HG03342 (cell line): ENCODE data around the gene PLCB1.
"Not testable (repeated sequence)": the region's sequence is repeated elsewhere in the genome, so short reads cannot be mapped to it uniquely, and the experiment has no call there.

Experiments used
- ATAC-seq: cut with Tn5 transposase; IDR thresholded peaks from one replicate; pipeline ENCODE4 v1.9.1; 2021; ENCODE audit warnings: mild to moderate bottlenecking, moderate library complexity; ENCODE audit not compliant: unreplicated experiment

The PLCB1 gene

GRCh38 chr20:8131598-8132483, at the start of gene PLCB1:
Gene PLCB1 (plus strand): TSS chr20:8132266. CDS start chr20:8132652, 386 bp downstream.
- ATAC-seq: peak; percentile 79

GRCh38 chr20:8082989-8083388, 49.1 kb upstream of the PLCB1 start:
- ATAC-seq: no peak

GRCh38 chr20:8089668-8090067, 42.4 kb upstream of the PLCB1 start:
- no peak for ATAC-seq

GRCh38 chr20:8094415-8094818, 37.6 kb upstream of the PLCB1 start:
- no peak for ATAC-seq

- ATAC-seq: no peak
Measured at GRCh38 chr20:8094850-8095249, 37.2 kb upstream of the PLCB1 start.

GRCh38 chr20:8095648-8096572, 36.2 kb upstream of the PLCB1 start:
- ATAC-seq: no peak

GRCh38 chr20:8097307-8097706, 34.8 kb upstream of the PLCB1 start:
- no peak for ATAC-seq

- no peak for ATAC-seq
Measured at GRCh38 chr20:8104252-8104651, 27.8 kb upstream of the PLCB1 start.

- ATAC-seq: not testable (repeated sequence)
Measured at GRCh38 chr20:8114612-8115011, 17.5 kb upstream of the PLCB1 start.

- ATAC-seq: no peak
Measured at GRCh38 chr20:8115436-8115835, 16.6 kb upstream of the PLCB1 start.

- no peak for ATAC-seq
Measured at GRCh38 chr20:8116067-8116811, 15.8 kb upstream of the PLCB1 start.

GRCh38 chr20:8117636-8118035, 14.4 kb upstream of the PLCB1 start:
- ATAC-seq: no peak

- ATAC-seq: no peak
Measured at GRCh38 chr20:8118039-8118438, 14.0 kb upstream of the PLCB1 start.

GRCh38 chr20:8118760-8119159, 13.3 kb upstream of the PLCB1 start:
- ATAC-seq: no peak

GRCh38 chr20:8121666-8122065, 10.4 kb upstream of the PLCB1 start:
- ATAC-seq: no peak

GRCh38 chr20:8124639-8125038, 7.4 kb upstream of the PLCB1 start:
- no peak for ATAC-seq

GRCh38 chr20:8126181-8126580, 5.9 kb upstream of the PLCB1 start:
- ATAC-seq: no peak

- no peak for ATAC-seq
Measured at GRCh38 chr20:8126841-8127378, 5.2 kb upstream of the PLCB1 start.

GRCh38 chr20:8127553-8128255, 4.4 kb upstream of the PLCB1 start:
- peak; percentile 66 for ATAC-seq
